H1 (cell line): ENCODE data around the gene CBLN3. TPM values are rescaled to one million over a fixed set of nuclear protein-coding genes. Genes with fewer than 3 reads are reported as not detected.

Experiments
- CTCF ChIA-PET: fragments of 300-600 bp; sonication (Branson Sonifier 250); formaldehyde crosslinking; loops from one replicate; lab custom pipeline; 2021; ENCODE audit not compliant: partially characterized antibody; lab: Charles Lee
- POLR2A ChIA-PET: fragments of 300-600 bp; sonication (Branson Sonifier 250); formaldehyde crosslinking; loops from one replicate; lab custom pipeline; 2021; ENCODE audit warnings: inconsistent platforms; ENCODE audit not compliant: partially characterized antibody; lab: Charles Lee
- DNase-seq, 2 experiments: peaks; one replicate each; pipeline versions ENCODE4 v3.0.0 to v3.0.0-alpha.2; 2010 to 2022; ENCODE audit warnings: low spot score in 2 of 2, low read depth in 1 of 2, mixed read lengths in 1 of 2
- FAIRE-seq: peaks from 2 replicates; lab custom pipeline; 2011; peaks lifted over from hg19 to GRCh38; lab: Jason Lieb, UNC
- H2AFZ ChIP-seq: 2 replicates; pipeline ENCODE4 v1.8.1; 2012; ENCODE audit warnings: low read length, inconsistent platforms
- H2AK5ac ChIP-seq: 2 replicates; pipeline ENCODE4 v1.6.1; 2013; ENCODE audit warnings: low read depth, low read length
- H2BK120ac ChIP-seq: replicated peaks from 2 replicates; pipeline ENCODE3; 2013; ENCODE audit warnings: low read depth, low read length, inconsistent platforms
- H2BK12ac ChIP-seq: 2 replicates; pipeline ENCODE4 v1.6.1; 2013; ENCODE audit warnings: low read depth, low read length
- H2BK15ac ChIP-seq: 2 replicates; pipeline ENCODE4 v1.6.1; 2013; ENCODE audit warnings: low read length
- H2BK20ac ChIP-seq: 2 replicates; pipeline ENCODE4 v1.6.1; 2013; ENCODE audit warnings: low read length
- H2BK5ac ChIP-seq: 2 replicates; pipeline ENCODE4 v1.6.1; 2013; ENCODE audit warnings: low read depth, low read length
- H3K14ac ChIP-seq: 2 replicates; pipeline ENCODE4 v1.6.1; 2013; ENCODE audit warnings: inconsistent platforms; ENCODE audit not compliant: insufficient read length
- H3K18ac ChIP-seq: 2 replicates; pipeline ENCODE4 v1.6.1; 2013; ENCODE audit warnings: low read length; ENCODE audit errors: extremely low read depth
- H3K23ac ChIP-seq: 2 replicates; pipeline ENCODE4 v1.6.1; 2013; ENCODE audit warnings: inconsistent platforms; ENCODE audit not compliant: insufficient read length
- H3K23me2 ChIP-seq: 2 replicates; pipeline ENCODE4 v1.6.1; 2013; ENCODE audit warnings: low read depth, low read length
- H3K27ac ChIP-seq: 2 replicates; pipeline ENCODE4 v1.6.1; 2011; ENCODE audit warnings: low read depth, low read length, inconsistent platforms
- H3K27me3 ChIP-seq, 4 experiments: replicated peaks in 1 of 4; 1 replicate in 1 of 4; 2 replicates in 3 of 4; pipeline versions ENCODE4 v1.6.1 to v1.8.1; 2011 to 2013; ENCODE audit warnings: low read length in 3 of 4, mild to moderate bottlenecking in 3 of 4, inconsistent platforms in 2 of 4, mixed read lengths in 2 of 4, moderate library complexity in 1 of 4; ENCODE audit not compliant: control insufficient read depth in 3 of 4, insufficient read depth in 3 of 4; ENCODE audit errors: extremely low read depth in 1 of 4
- H3K36me3 ChIP-seq, 4 experiments: 2 replicates each; pipeline versions ENCODE4 v1.6.1 to v1.8.1; 2011 to 2013; ENCODE audit warnings: mild to moderate bottlenecking in 4 of 4, low read length in 3 of 4, moderate library complexity in 2 of 4, control low read depth in 1 of 4, inconsistent platforms in 1 of 4; ENCODE audit not compliant: insufficient read depth in 4 of 4, control insufficient read depth in 2 of 4
- H3K4ac ChIP-seq: replicated peaks from 2 replicates; pipeline ENCODE3; 2013; ENCODE audit warnings: low read length, low read depth, mixed read lengths, inconsistent platforms; ENCODE audit not compliant: insufficient read length
- H3K4me1 ChIP-seq, 4 experiments: replicated peaks in 1 of 4; 1 replicate in 1 of 4; 2 replicates in 3 of 4; pipeline versions ENCODE4 v1.6.1 to v1.8.1; 2011 to 2013; ENCODE audit warnings: low read length in 3 of 4, inconsistent platforms in 2 of 4, mixed read lengths in 1 of 4; ENCODE audit not compliant: insufficient read depth in 4 of 4, control insufficient read depth in 3 of 4
- H3K4me2 ChIP-seq, 2 experiments: 2 replicates each; pipeline versions ENCODE4 v1.6.1 to v1.8.1; 2011 to 2013; ENCODE audit warnings: low read depth in 2 of 2, low read length in 2 of 2, control low read depth in 1 of 2, inconsistent platforms in 1 of 2, mild to moderate bottlenecking in 1 of 2; ENCODE audit not compliant: insufficient read depth in 1 of 2
- H3K4me3 ChIP-seq, 4 experiments: fragments of 200-600, 300-600 bp in 1 of 4; sonication (generic), shearing (Covaris generic), sonication (Bioruptor Twin) in 1 of 4; 2 replicates each; pipeline versions ENCODE4 v1.5.1 to v1.8.1; 2011 to 2016; ENCODE audit warnings: low read length in 4 of 4, low read depth in 3 of 4, control low read depth in 2 of 4, inconsistent platforms in 2 of 4, mild to moderate bottlenecking in 2 of 4, mixed read lengths in 1 of 4, moderate library complexity in 1 of 4; ENCODE audit not compliant: insufficient read depth in 2 of 4; ENCODE audit errors: extremely low read depth in 1 of 4
- H3K56ac ChIP-seq: replicated peaks from 2 replicates; pipeline ENCODE3; 2013; ENCODE audit warnings: low read depth, mild to moderate bottlenecking, mixed read lengths, low read length, inconsistent platforms; ENCODE audit not compliant: insufficient read length
- H3K79me1 ChIP-seq: 2 replicates; pipeline ENCODE4 v1.6.1; 2013; ENCODE audit warnings: low read depth, low read length, control low read depth
- H3K79me2 ChIP-seq, 2 experiments: 2 replicates each; pipeline versions ENCODE4 v1.6.1 to v1.8.1; 2012 to 2013; ENCODE audit warnings: low read length in 2 of 2, mild to moderate bottlenecking in 2 of 2, inconsistent platforms in 1 of 2; ENCODE audit not compliant: insufficient read depth in 2 of 2, control insufficient read depth in 1 of 2
- H3K9ac ChIP-seq, 4 experiments: replicated peaks in 1 of 4; 1 replicate in 1 of 4; 2 replicates in 3 of 4; pipeline versions ENCODE4 v1.6.1 to v1.8.1; 2011 to 2013; ENCODE audit warnings: low read depth in 3 of 4, low read length in 3 of 4, control low read depth in 2 of 4, mild to moderate bottlenecking in 2 of 4, moderate library complexity in 2 of 4, inconsistent platforms in 1 of 4; ENCODE audit errors: extremely low read depth in 1 of 4
- H3K9me3 ChIP-seq, 2 experiments: 2 replicates each; pipeline versions ENCODE4 v1.6.1 to v1.8.1; 2012 to 2013; ENCODE audit warnings: mild to moderate bottlenecking in 2 of 2, moderate library complexity in 2 of 2, control low read depth in 1 of 2, inconsistent platforms in 1 of 2, low read depth in 1 of 2, low read length in 1 of 2, mixed read lengths in 1 of 2; ENCODE audit not compliant: insufficient read depth in 2 of 2
- H4K20me1 ChIP-seq, 2 experiments: replicated peaks in 1 of 2; 2 replicates each; pipeline versions ENCODE3 to v1.8.1; 2011 to 2013; ENCODE audit warnings: inconsistent platforms in 2 of 2, low read length in 2 of 2, mild to moderate bottlenecking in 1 of 2; ENCODE audit not compliant: insufficient read depth in 2 of 2, control insufficient read depth in 1 of 2
- H4K5ac ChIP-seq: 2 replicates; pipeline ENCODE4 v1.6.1; 2013; ENCODE audit warnings: low read length, low read depth, mixed read lengths, inconsistent platforms; ENCODE audit not compliant: insufficient read length
- H4K8ac ChIP-seq: 2 replicates; pipeline ENCODE4 v1.8.0; 2013; ENCODE audit warnings: mild to moderate bottlenecking, moderate library complexity, low read length, inconsistent platforms; ENCODE audit not compliant: insufficient read depth; ENCODE audit errors: extremely low read depth
- H4K91ac ChIP-seq: replicated peaks from 2 replicates; pipeline ENCODE3; 2013; ENCODE audit warnings: low read length, mixed read lengths, inconsistent platforms; ENCODE audit not compliant: insufficient read length
- ASH2L ChIP-seq: fragments of 200-600, 300-600 bp; sonication (generic); IDR thresholded peaks from one replicate; pipeline ENCODE4 v1.7.1; 2017; ENCODE audit warnings: low read length
- BCL11A ChIP-seq, 2 experiments: IDR thresholded peaks; one replicate each; pipeline ENCODE4 v1.6.1; 2011; ENCODE audit warnings: low read depth in 2 of 2, low read length in 2 of 2, mild to moderate bottlenecking in 2 of 2
- HDAC2 ChIP-seq, 2 experiments: fragments of 300-600 bp in 1 of 2; sonication (generic) in 1 of 2; IDR thresholded peaks; 2 replicates each; pipeline ENCODE4 v1.6.1; 2011 to 2012; ENCODE audit warnings: low read depth in 2 of 2, low read length in 2 of 2, mild to moderate bottlenecking in 2 of 2, moderate library complexity in 2 of 2, borderline replicate concordance in 1 of 2, inconsistent platforms in 1 of 2
- JUND ChIP-seq: IDR thresholded peaks from 2 replicates; pipeline ENCODE4 v1.6.1; 2011; ENCODE audit warnings: mild to moderate bottlenecking, improper control_type of control experiment, low read length
- MAFK ChIP-seq: IDR thresholded peaks from 2 replicates; pipeline ENCODE4 v1.6.1; 2012; ENCODE audit warnings: low read depth, mild to moderate bottlenecking, improper control_type of control experiment, low read length
- SAP30 ChIP-seq: fragments of 300-600 bp; sonication (generic); IDR thresholded peaks from 2 replicates; pipeline ENCODE4 v1.7.1; 2012; ENCODE audit warnings: low read length, moderate library complexity, mild to moderate bottlenecking, inconsistent platforms; ENCODE audit not compliant: insufficient read depth, insufficient replicate concordance
- SRF ChIP-seq: IDR thresholded peaks from 2 replicates; pipeline ENCODE4 v1.6.1; 2011; ENCODE audit warnings: mild to moderate bottlenecking, low read depth, low read length, moderate library complexity
- YY1 ChIP-seq: IDR thresholded peaks from 2 replicates; pipeline ENCODE4 v1.6.1; 2011; ENCODE audit warnings: low read depth, mild to moderate bottlenecking, low read length
- WGBS, 2 experiments: shearing (Covaris generic) in 1 of 2; methylation state at CpG; one replicate each; pipeline versions ENCODE4 v1.1.6 to v1.1.7; 2013 to 2015; ENCODE audit warnings: low lambda C conversion rate in 2 of 2, mixed read lengths in 2 of 2, inconsistent platforms in 1 of 2, low coverage in 1 of 2, missing lambda C conversion rate in 1 of 2; ENCODE audit not compliant: insufficient replicate concordance in 2 of 2, insufficient coverage in 1 of 2, insufficient read length in 1 of 2; ENCODE audit errors: extremely low coverage in 1 of 2, missing lambda C conversion rate in 1 of 2; 5-methylcytosine and 5-hydroxymethylcytosine counted together
- polyA plus RNA-seq, 7 experiments: library from polyadenylated mRNA; depleted of rRNA in 3 of 7; stranded (reverse) in 5 of 7; unstranded in 2 of 7; fragments of >200 nt in 5 of 7; fragments of 200-250 nt in 2 of 7; gene quantifications; 1 replicate in 5 of 7; 2 replicates in 1 of 7; 4 replicates in 1 of 7; pipeline versions ENCODE4 v1.2.1 to v1.2.3, GENCODE V29; 2011 to 2013; ENCODE audit warnings: missing spikeins in 2 of 7, mixed read lengths in 2 of 7
- total RNA-seq: library from RNA; stranded (reverse); fragmentation: NEBNext Ultra II Directional; extraction: Animal tissue kit (Norgen Biotek cat#: 25700); gene quantifications from 2 replicates; pipeline ENCODE4 v1.2.1, GENCODE V29; 2021
- TF ChIP-seq, protein P1 (sequence below), 3 experiments: IDR thresholded peaks; 1 replicate in 2 of 3; 2 replicates in 1 of 3; pipeline versions ENCODE4 v1.5.1 to v1.6.1; 2011; ENCODE audit warnings: low read length in 3 of 3, mild to moderate bottlenecking in 3 of 3, inconsistent platforms in 2 of 3, low read depth in 1 of 3, moderate library complexity in 1 of 3; ENCODE audit not compliant: insufficient read depth in 1 of 3; ENCODE audit errors: control extremely low read depth in 1 of 3

CBLN3 gene
- total and polyA plus RNA-seq, 2 of the 8 experiments (the other 6 are each of a cell fraction or from before 2014, with no cell fraction given): 0.54 to 1.00 TPM

DNA sequence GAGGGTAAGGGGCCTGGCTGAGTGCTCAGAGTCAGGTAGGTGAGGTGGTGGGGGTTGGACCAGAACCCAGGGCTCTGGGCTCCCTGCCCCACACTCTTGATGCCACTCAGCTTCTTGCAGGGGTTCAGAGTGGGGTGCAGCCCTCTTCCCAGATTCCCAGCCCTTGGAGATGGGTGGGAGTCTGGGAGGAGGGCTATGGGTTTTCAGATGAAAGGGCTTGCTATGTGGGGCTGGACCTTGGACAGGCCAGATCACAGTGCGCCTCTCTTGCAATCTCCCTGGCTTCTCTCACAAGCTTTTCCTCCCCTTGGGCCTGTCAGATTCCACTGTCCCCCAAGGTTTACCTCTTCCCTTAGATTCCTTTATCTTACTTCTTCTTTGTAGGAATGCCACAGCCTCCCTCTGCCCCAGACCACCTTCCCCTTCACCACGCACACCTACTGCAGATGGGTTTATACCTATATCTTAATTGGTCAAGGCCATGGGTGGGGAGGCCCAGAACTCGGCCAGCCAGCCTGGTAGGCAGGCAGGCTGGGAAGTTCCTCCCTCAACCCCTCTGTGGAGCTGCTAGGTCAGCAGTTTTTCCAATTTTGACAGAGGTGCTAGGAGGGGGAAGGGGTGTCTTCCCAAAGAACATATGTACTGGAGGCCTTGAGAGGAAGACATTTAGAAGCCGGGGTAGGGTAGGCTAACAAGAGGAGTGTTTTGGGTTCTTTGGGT is 29.3 kb downstream of the CBLN3 start:
- peaks cover 0 to 3% (median 0%) of the 10 kb centered on the region in 4 experiments; a peak in 1 of 7 replicates for H3K27me3 ChIP-seq
- no peak overlapping the region for H2AFZ ChIP-seq
- H2BK15ac ChIP-seq: no peak overlapping the region
- peak overlapping the region; percentile 28; the same call in 1 of the 2 replicates for H4K8ac ChIP-seq
- H2BK5ac ChIP-seq: peak overlapping the region; percentile 30; the same call in 1 of the 2 replicates
- no peak for DNase-seq
- H3K4me2 ChIP-seq: peak overlapping the region; percentile 93 to 98
- no peaks in the 10 kb centered on the region for H3K36me3 ChIP-seq
- no peak overlapping the region for H3K27ac ChIP-seq
- ChIA-PET POLR2A (interaction anchor here (0.9 to 3.4 kb wide), 3 partner anchors 9 to 30 kb away, joined by 3 to 20 read pairs (median 6); partner anchors contain the start of genes CBLN3 and KHNYN), CTCF (interaction anchor here (0.6 to 10.7 kb wide), 8 partner anchors 13 to 68 kb away, joined by 3 to 69 read pairs (median 3); no protein-coding TSS in a partner anchor)
- peaks cover 0 to 14% (median 10%) of the 10 kb centered on the region in 4 experiments for H3K4me1 ChIP-seq
- peaks cover 0 to 2% of the 10 kb centered on the region in 2 experiments for H4K20me1 ChIP-seq
- H3K14ac ChIP-seq: no peak overlapping the region
- H4K5ac ChIP-seq: no peak overlapping the region
- FAIRE-seq: no peak
- no peaks in the 10 kb centered on the region for H3K79me2 ChIP-seq
- peaks cover 12% of the 10 kb centered on the region; the same call in 1 of the 2 replicates for H3K23me2 ChIP-seq
- H3K79me1 ChIP-seq: no peaks in the 10 kb centered on the region
- H2BK12ac ChIP-seq: peak overlapping the region; percentile 39; the same call in 1 of the 2 replicates
- H2BK20ac ChIP-seq: no peak overlapping the region
- peak overlapping the region in 1 of 4 experiments; percentile 31; a peak in 1 of 7 replicates for H3K9ac ChIP-seq
- 69% methylated on average over 4 of the region's 4 CpGs; no CpG with 5 or more reads in 1 of the 2 experiments for WGBS, 2 experiments
- no peak overlapping the region for H3K18ac ChIP-seq
- H3K23ac ChIP-seq: no peak overlapping the region
- no peaks in the 10 kb centered on the region for H3K9me3 ChIP-seq
- H3K4ac ChIP-seq: no peak overlapping the region
- no peak overlapping the region for H3K56ac ChIP-seq
- H2BK120ac ChIP-seq: no peak overlapping the region
- H2AK5ac ChIP-seq: no peak overlapping the region
- peak overlapping the region; percentile 68 to 80 (median 78); a peak in 5 of 8 replicates for H3K4me3 ChIP-seq
- no peak overlapping the region for H4K91ac ChIP-seq
- TF ChIP-seq SRF (no peak), YY1 (no peak), ASH2L (no peak), JUND (no peak), MAFK (no peak), BCL11A (IDR thresholded peaks at IDR 0.05; ENCODE audit: low read depth in 2 of 2, low read length in 2 of 2) (no peak), SAP30 (no peak), HDAC2 (IDR thresholded peaks at IDR 0.05; ENCODE audit: borderline replicate concordance in 1 of 2, low read depth in 2 of 2, low read length in 2 of 2) (no peak)
- TF ChIP-seq, protein P1, sequence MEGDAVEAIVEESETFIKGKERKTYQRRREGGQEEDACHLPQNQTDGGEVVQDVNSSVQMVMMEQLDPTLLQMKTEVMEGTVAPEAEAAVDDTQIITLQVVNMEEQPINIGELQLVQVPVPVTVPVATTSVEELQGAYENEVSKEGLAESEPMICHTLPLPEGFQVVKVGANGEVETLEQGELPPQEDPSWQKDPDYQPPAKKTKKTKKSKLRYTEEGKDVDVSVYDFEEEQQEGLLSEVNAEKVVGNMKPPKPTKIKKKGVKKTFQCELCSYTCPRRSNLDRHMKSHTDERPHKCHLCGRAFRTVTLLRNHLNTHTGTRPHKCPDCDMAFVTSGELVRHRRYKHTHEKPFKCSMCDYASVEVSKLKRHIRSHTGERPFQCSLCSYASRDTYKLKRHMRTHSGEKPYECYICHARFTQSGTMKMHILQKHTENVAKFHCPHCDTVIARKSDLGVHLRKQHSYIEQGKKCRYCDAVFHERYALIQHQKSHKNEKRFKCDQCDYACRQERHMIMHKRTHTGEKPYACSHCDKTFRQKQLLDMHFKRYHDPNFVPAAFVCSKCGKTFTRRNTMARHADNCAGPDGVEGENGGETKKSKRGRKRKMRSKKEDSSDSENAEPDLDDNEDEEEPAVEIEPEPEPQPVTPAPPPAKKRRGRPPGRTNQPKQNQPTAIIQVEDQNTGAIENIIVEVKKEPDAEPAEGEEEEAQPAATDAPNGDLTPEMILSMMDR (IDR thresholded peaks at IDR 0.05; ENCODE audit: control extremely low read depth in 1 of 3, insufficient read depth in 1 of 3, low read depth in 1 of 3, low read length in 3 of 3): no peak
